ENCODE data around the gene VPS11.

GRCh38 chr11:119120639-119121007, 53.0 kb downstream of the VPS11 start:
- TF ChIP-seq CTCF (IDR thresholded peaks at IDR 0.05; ENCODE audit: low read length) (no peak), EZH2phosphoT487 (IDR thresholded peaks at IDR 0.05; ENCODE audit: low read length) (no peak), EZH2 (optimal IDR thresholded peaks at IDR 0.05; ENCODE audit: low read depth, low read length) (no peak)

Measured in MM.1S (cell line).